H1 (cell line): ENCODE measurements around the gene CEP97. TPM values are rescaled to one million over a fixed set of nuclear protein-coding genes. Genes with fewer than 3 reads are reported as not detected.
"Not testable (repeated sequence)": the region's sequence is repeated elsewhere in the genome, so short reads cannot be mapped to it uniquely, and the experiment has no call there.

Source experiments
- CTCF ChIA-PET: fragments of 300-600 bp; sonication (Branson Sonifier 250); formaldehyde crosslinking; loops from one replicate; lab custom pipeline; 2021; ENCODE audit not compliant: partially characterized antibody; lab: Charles Lee
- POLR2A ChIA-PET: fragments of 300-600 bp; sonication (Branson Sonifier 250); formaldehyde crosslinking; loops from one replicate; lab custom pipeline; 2021; ENCODE audit warnings: inconsistent platforms; ENCODE audit not compliant: partially characterized antibody; lab: Charles Lee
- DNase-seq, 2 experiments: peaks; one replicate each; pipeline versions ENCODE4 v3.0.0 to v3.0.0-alpha.2; 2010 to 2022; ENCODE audit warnings: low spot score in 2 of 2, low read depth in 1 of 2, mixed read lengths in 1 of 2
- FAIRE-seq: peaks from 2 replicates; lab custom pipeline; 2011; peaks lifted over from hg19 to GRCh38; lab: Jason Lieb, UNC
- H2AFZ ChIP-seq: 2 replicates; pipeline ENCODE4 v1.8.1; 2012; ENCODE audit warnings: low read length, inconsistent platforms
- H2AK5ac ChIP-seq: 2 replicates; pipeline ENCODE4 v1.6.1; 2013; ENCODE audit warnings: low read depth, low read length
- H2BK120ac ChIP-seq: replicated peaks from 2 replicates; pipeline ENCODE3; 2013; ENCODE audit warnings: low read depth, low read length, inconsistent platforms
- H2BK12ac ChIP-seq: 2 replicates; pipeline ENCODE4 v1.6.1; 2013; ENCODE audit warnings: low read depth, low read length
- H2BK15ac ChIP-seq: 2 replicates; pipeline ENCODE4 v1.6.1; 2013; ENCODE audit warnings: low read length
- H2BK20ac ChIP-seq: 2 replicates; pipeline ENCODE4 v1.6.1; 2013; ENCODE audit warnings: low read length
- H2BK5ac ChIP-seq: 2 replicates; pipeline ENCODE4 v1.6.1; 2013; ENCODE audit warnings: low read depth, low read length
- H3K14ac ChIP-seq: 2 replicates; pipeline ENCODE4 v1.6.1; 2013; ENCODE audit warnings: inconsistent platforms; ENCODE audit not compliant: insufficient read length
- H3K18ac ChIP-seq: 2 replicates; pipeline ENCODE4 v1.6.1; 2013; ENCODE audit warnings: low read length; ENCODE audit errors: extremely low read depth
- H3K23ac ChIP-seq: 2 replicates; pipeline ENCODE4 v1.6.1; 2013; ENCODE audit warnings: inconsistent platforms; ENCODE audit not compliant: insufficient read length
- H3K23me2 ChIP-seq: 2 replicates; pipeline ENCODE4 v1.6.1; 2013; ENCODE audit warnings: low read depth, low read length
- H3K27ac ChIP-seq: 2 replicates; pipeline ENCODE4 v1.6.1; 2011; ENCODE audit warnings: low read depth, low read length, inconsistent platforms
- H3K27me3 ChIP-seq, 4 experiments: replicated peaks in 1 of 4; 1 replicate in 1 of 4; 2 replicates in 3 of 4; pipeline versions ENCODE4 v1.6.1 to v1.8.1; 2011 to 2013; ENCODE audit warnings: low read length in 3 of 4, mild to moderate bottlenecking in 3 of 4, inconsistent platforms in 2 of 4, mixed read lengths in 2 of 4, moderate library complexity in 1 of 4; ENCODE audit not compliant: control insufficient read depth in 3 of 4, insufficient read depth in 3 of 4; ENCODE audit errors: extremely low read depth in 1 of 4
- H3K36me3 ChIP-seq, 4 experiments: 2 replicates each; pipeline versions ENCODE4 v1.6.1 to v1.8.1; 2011 to 2013; ENCODE audit warnings: mild to moderate bottlenecking in 4 of 4, low read length in 3 of 4, moderate library complexity in 2 of 4, control low read depth in 1 of 4, inconsistent platforms in 1 of 4; ENCODE audit not compliant: insufficient read depth in 4 of 4, control insufficient read depth in 2 of 4
- H3K4ac ChIP-seq: replicated peaks from 2 replicates; pipeline ENCODE3; 2013; ENCODE audit warnings: low read length, low read depth, mixed read lengths, inconsistent platforms; ENCODE audit not compliant: insufficient read length
- H3K4me1 ChIP-seq, 4 experiments: replicated peaks in 1 of 4; 1 replicate in 1 of 4; 2 replicates in 3 of 4; pipeline versions ENCODE4 v1.6.1 to v1.8.1; 2011 to 2013; ENCODE audit warnings: low read length in 3 of 4, inconsistent platforms in 2 of 4, mixed read lengths in 1 of 4; ENCODE audit not compliant: insufficient read depth in 4 of 4, control insufficient read depth in 3 of 4
- H3K4me2 ChIP-seq, 2 experiments: 2 replicates each; pipeline versions ENCODE4 v1.6.1 to v1.8.1; 2011 to 2013; ENCODE audit warnings: low read depth in 2 of 2, low read length in 2 of 2, control low read depth in 1 of 2, inconsistent platforms in 1 of 2, mild to moderate bottlenecking in 1 of 2; ENCODE audit not compliant: insufficient read depth in 1 of 2
- H3K4me3 ChIP-seq, 4 experiments: fragments of 200-600, 300-600 bp in 1 of 4; sonication (generic), shearing (Covaris generic), sonication (Bioruptor Twin) in 1 of 4; 2 replicates each; pipeline versions ENCODE4 v1.5.1 to v1.8.1; 2011 to 2016; ENCODE audit warnings: low read length in 4 of 4, low read depth in 3 of 4, control low read depth in 2 of 4, inconsistent platforms in 2 of 4, mild to moderate bottlenecking in 2 of 4, mixed read lengths in 1 of 4, moderate library complexity in 1 of 4; ENCODE audit not compliant: insufficient read depth in 2 of 4; ENCODE audit errors: extremely low read depth in 1 of 4
- H3K56ac ChIP-seq: replicated peaks from 2 replicates; pipeline ENCODE3; 2013; ENCODE audit warnings: low read depth, mild to moderate bottlenecking, mixed read lengths, low read length, inconsistent platforms; ENCODE audit not compliant: insufficient read length
- H3K79me1 ChIP-seq: 2 replicates; pipeline ENCODE4 v1.6.1; 2013; ENCODE audit warnings: low read depth, low read length, control low read depth
- H3K79me2 ChIP-seq, 2 experiments: 2 replicates each; pipeline versions ENCODE4 v1.6.1 to v1.8.1; 2012 to 2013; ENCODE audit warnings: low read length in 2 of 2, mild to moderate bottlenecking in 2 of 2, inconsistent platforms in 1 of 2; ENCODE audit not compliant: insufficient read depth in 2 of 2, control insufficient read depth in 1 of 2
- H3K9ac ChIP-seq, 4 experiments: replicated peaks in 1 of 4; 1 replicate in 1 of 4; 2 replicates in 3 of 4; pipeline versions ENCODE4 v1.6.1 to v1.8.1; 2011 to 2013; ENCODE audit warnings: low read depth in 3 of 4, low read length in 3 of 4, control low read depth in 2 of 4, mild to moderate bottlenecking in 2 of 4, moderate library complexity in 2 of 4, inconsistent platforms in 1 of 4; ENCODE audit errors: extremely low read depth in 1 of 4
- H3K9me3 ChIP-seq, 2 experiments: 2 replicates each; pipeline versions ENCODE4 v1.6.1 to v1.8.1; 2012 to 2013; ENCODE audit warnings: mild to moderate bottlenecking in 2 of 2, moderate library complexity in 2 of 2, control low read depth in 1 of 2, inconsistent platforms in 1 of 2, low read depth in 1 of 2, low read length in 1 of 2, mixed read lengths in 1 of 2; ENCODE audit not compliant: insufficient read depth in 2 of 2
- H4K20me1 ChIP-seq, 2 experiments: replicated peaks in 1 of 2; 2 replicates each; pipeline versions ENCODE3 to v1.8.1; 2011 to 2013; ENCODE audit warnings: inconsistent platforms in 2 of 2, low read length in 2 of 2, mild to moderate bottlenecking in 1 of 2; ENCODE audit not compliant: insufficient read depth in 2 of 2, control insufficient read depth in 1 of 2
- H4K5ac ChIP-seq: 2 replicates; pipeline ENCODE4 v1.6.1; 2013; ENCODE audit warnings: low read length, low read depth, mixed read lengths, inconsistent platforms; ENCODE audit not compliant: insufficient read length
- H4K8ac ChIP-seq: 2 replicates; pipeline ENCODE4 v1.8.0; 2013; ENCODE audit warnings: mild to moderate bottlenecking, moderate library complexity, low read length, inconsistent platforms; ENCODE audit not compliant: insufficient read depth; ENCODE audit errors: extremely low read depth
- H4K91ac ChIP-seq: replicated peaks from 2 replicates; pipeline ENCODE3; 2013; ENCODE audit warnings: low read length, mixed read lengths, inconsistent platforms; ENCODE audit not compliant: insufficient read length
- WGBS, 2 experiments: shearing (Covaris generic) in 1 of 2; methylation state at CpG; one replicate each; pipeline versions ENCODE4 v1.1.6 to v1.1.7; 2013 to 2015; ENCODE audit warnings: low lambda C conversion rate in 2 of 2, mixed read lengths in 2 of 2, inconsistent platforms in 1 of 2, low coverage in 1 of 2, missing lambda C conversion rate in 1 of 2; ENCODE audit not compliant: insufficient replicate concordance in 2 of 2, insufficient coverage in 1 of 2, insufficient read length in 1 of 2; ENCODE audit errors: extremely low coverage in 1 of 2, missing lambda C conversion rate in 1 of 2; 5-methylcytosine and 5-hydroxymethylcytosine counted together
- polyA plus RNA-seq, 7 experiments: library from polyadenylated mRNA; depleted of rRNA in 3 of 7; stranded (reverse) in 5 of 7; unstranded in 2 of 7; fragments of >200 nt in 5 of 7; fragments of 200-250 nt in 2 of 7; gene quantifications; 1 replicate in 5 of 7; 2 replicates in 1 of 7; 4 replicates in 1 of 7; pipeline versions ENCODE4 v1.2.1 to v1.2.3, GENCODE V29; 2011 to 2013; ENCODE audit warnings: missing spikeins in 2 of 7, mixed read lengths in 2 of 7
- total RNA-seq: library from RNA; stranded (reverse); fragmentation: NEBNext Ultra II Directional; extraction: Animal tissue kit (Norgen Biotek cat#: 25700); gene quantifications from 2 replicates; pipeline ENCODE4 v1.2.1, GENCODE V29; 2021

The CEP97 gene
- total and polyA plus RNA-seq, 2 of the 8 experiments (the other 6 are each of a cell fraction or from before 2014, with no cell fraction given) = 1.6 to 13.2 TPM

GRCh38 chr3:101704639-101705038, 19.8 kb upstream of the CEP97 start:
- not testable (repeated sequence) for H2AFZ ChIP-seq, H3K4ac ChIP-seq, H2BK20ac ChIP-seq, H3K79me1 ChIP-seq, H4K8ac ChIP-seq, H2AK5ac ChIP-seq, H3K4me2 ChIP-seq, H2BK12ac ChIP-seq, H4K91ac ChIP-seq, H2BK15ac ChIP-seq, H2BK5ac ChIP-seq, H3K23me2 ChIP-seq, FAIRE-seq, H3K36me3 ChIP-seq, H3K9me3 ChIP-seq, H2BK120ac ChIP-seq, H3K23ac ChIP-seq, H3K27me3 ChIP-seq, H3K9ac ChIP-seq, H3K4me1 ChIP-seq, DNase-seq, H4K5ac ChIP-seq, H3K18ac ChIP-seq, H3K4me3 ChIP-seq, H3K27ac ChIP-seq, H3K14ac ChIP-seq, H4K20me1 ChIP-seq, H3K56ac ChIP-seq, H3K79me2 ChIP-seq
- ChIA-PET CTCF (interaction anchor here (0.6 to 1.6 kb wide), 4 partner anchors 14 to 333 kb away, joined by 3 to 5 read pairs (median 3); no protein-coding TSS in a partner anchor), POLR2A (interaction anchor here (1.8 kb wide), 1 partner anchor 11 kb away, joined by 5 read pairs; no protein-coding TSS in a partner anchor)
- WGBS, 2 experiments = 77% methylated on average over 2 of the region's 2 CpGs; no CpG with 5 or more reads in 1 of the 2 experiments
